Activated effector memory CD4-positive, alpha-beta T cell treated with Interleukin-2 at 50 U/mL for 16 hours (primary cell): ENCODE results near the gene BMPER.

Experiments used
- DNase-seq: peaks from one replicate; pipeline ENCODE4 v3.0.0-alpha.2; 2020

The BMPER gene

GRCh38 chr7:33905389-33906032, at the start of gene BMPER:
Gene BMPER (plus strand): TSS chr7:33905539. CDS start chr7:33905614, 75 bp downstream.
- DNase-seq = no peak

- no peak for DNase-seq
Measured at GRCh38 chr7:33861947-33862346, 43.4 kb upstream of the BMPER start.

DNA sequence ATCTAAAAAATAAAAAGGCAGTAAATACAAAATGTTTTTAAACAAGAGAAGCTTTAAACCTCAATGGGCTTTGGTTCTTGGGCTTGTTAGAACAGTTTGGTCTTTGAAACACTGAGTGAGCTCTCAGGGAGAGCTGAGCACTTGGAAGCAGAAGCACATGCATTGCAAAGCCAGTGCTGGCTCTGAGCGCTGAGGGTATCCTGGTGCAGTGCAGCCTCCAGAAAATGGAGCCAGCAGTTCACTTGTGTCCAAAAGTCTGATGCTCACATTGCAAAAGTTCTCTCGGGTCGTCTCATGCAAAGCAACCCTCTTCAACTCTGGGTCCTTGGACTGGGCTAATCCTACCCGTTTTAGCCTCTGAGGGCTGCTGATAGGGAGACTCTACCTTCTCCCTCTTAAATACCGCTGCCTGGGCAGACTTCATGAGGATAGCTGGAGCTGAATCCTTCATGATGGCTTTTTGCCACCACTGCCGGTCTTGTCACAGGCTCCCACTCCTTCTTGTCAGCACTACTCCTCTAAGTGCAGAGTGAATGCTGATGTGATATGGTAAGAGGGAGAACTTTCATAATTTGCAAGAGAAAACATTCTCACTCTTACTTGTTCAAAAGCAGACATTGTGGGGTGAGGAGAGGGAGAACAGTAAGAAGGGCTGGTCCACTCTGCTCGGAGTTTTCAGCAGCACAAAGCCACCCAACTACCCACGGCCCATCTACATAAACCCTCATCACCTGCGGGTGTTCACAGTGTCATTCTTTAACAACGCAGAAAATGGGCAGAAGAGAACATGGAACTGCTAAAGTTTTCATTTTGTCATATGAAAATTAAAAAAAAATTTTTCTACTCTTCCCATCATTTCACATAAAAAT, 42.2 kb upstream of the BMPER start:
- no peak for DNase-seq

DNA sequence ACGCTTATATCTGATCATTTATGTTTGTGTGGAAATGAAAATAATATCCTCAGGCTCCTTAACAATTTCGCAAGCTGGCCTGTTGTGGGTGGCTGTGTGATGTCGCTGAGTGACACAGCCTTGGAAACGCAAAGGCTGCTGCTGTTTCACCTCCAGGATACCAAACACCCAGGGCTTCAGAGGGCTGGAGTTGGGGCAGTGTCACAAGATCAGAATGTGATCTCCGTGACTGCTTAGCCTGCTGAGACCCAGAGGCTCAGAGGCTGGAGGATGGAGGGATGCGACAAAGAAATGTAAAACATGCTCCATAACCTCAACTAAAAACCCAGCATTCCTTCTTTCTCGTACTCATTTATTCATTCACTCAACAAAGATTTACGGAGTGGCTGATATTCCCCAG, 37.2 kb upstream of the BMPER start:
- DNase-seq = no peak

GRCh38 chr7:33869176-33869575, 36.2 kb upstream of the BMPER start:
- DNase-seq = no peak

DNA sequence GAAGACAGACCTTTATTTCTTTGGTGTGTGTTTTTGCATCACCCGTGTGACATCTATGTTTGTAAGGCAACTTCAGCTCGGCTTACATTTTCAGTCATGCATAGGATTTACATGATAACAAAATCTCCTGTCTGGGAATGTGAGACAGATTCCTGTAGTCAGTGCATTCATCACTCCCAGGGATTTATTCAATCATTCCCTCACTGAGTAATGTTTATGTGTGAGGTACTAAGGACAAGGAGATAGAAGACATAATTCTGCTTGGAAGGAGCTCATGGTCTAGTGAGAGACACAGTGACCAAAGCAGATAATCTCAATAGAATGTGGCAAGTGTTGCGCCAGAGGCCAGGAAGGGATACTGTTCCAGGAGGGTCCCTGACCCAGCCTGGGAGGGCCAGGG, 35.2 kb upstream of the BMPER start:
- DNase-seq = no peak

DNA sequence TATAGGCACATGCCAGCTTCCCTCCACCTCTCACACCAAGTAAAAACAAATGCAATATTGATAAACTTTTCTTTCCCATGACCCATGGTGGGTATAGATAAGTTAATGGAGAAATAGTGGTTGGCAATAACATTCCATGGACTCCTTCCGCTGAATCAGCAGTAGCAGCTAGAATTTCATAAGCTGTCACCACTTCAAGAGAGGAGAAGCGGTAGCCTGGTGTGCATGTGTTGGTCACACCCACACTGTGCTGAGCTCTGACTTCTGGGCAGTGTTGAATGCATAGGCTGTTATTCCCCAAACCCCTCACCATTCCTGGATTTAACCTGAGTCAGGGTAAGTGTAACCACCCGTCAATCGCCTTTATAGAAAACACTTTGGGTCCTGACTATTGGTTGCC, 32.5 kb upstream of the BMPER start:
- no peak for DNase-seq

GRCh38 chr7:33873518-33873917, 31.8 kb upstream of the BMPER start:
- no peak for DNase-seq

DNA sequence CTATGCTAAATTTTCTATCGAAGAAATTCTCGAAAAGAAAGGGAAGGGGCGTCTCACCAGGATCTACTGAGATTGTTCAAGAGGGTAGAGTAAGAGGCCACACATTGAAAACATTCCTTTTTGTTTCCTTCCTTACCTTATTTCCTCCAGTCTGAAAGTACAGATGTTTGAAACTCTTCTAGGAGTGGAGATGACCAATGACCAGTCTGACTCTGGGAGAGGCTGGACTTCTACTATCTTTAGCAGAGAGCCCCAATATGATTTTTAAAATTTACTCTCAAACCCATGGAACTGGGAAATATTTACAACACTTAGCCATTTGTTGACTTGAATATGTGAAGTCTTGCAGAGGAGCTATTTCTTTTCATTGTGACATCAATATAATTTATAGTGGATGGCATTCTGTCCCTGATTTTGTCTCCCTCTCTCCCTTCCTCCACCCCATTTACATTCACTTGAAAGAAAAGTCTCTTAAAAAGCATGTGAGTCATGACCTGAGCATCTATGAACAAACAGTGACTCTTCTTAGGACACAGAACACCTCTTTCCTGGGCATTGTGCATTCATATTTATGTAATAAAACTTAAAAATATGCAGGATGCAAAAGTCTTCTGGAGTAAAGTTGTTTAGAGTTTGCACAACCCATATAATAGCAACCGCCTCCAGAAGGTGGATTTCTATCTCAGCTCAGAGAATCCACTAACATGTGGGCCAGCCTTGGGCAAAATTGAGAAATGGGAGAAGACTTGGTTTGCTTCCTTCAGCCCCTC, 31.2 kb upstream of the BMPER start:
- no peak for DNase-seq

- DNase-seq = no peak
Measured at GRCh38 chr7:33874943-33875342, 30.4 kb upstream of the BMPER start.

DNA sequence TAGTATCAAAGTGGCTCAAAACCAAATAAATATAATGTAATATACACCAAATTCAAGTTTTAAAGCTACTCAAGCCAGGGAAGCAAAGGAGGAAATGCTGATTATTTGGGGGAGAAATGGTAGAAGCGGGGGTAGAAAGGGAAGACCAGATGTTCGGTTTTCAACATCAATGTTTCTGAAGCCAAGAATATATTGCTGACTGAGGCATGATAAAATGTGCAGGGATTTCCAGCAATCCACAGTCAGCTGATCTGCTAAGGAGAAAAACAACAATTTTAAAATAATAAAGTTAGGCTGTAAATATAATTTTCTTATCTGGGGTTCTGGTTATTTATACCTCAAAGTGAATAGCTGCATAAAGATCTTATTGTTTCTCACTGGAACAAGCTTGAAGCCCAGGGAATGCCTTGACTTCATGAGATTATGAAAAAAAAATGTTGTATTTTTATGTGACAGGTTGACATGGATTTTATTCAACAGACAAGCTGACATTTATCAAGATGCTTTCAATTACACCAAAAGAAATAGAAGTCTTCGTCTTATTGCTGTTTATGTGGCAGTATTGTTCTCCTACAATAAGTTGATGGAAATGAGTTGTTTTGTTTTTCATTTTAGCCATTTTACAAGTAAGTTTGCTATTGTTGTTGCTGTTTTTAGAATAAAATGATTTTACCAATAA, 28.6 kb upstream of the BMPER start:
- no peak for DNase-seq

DNA sequence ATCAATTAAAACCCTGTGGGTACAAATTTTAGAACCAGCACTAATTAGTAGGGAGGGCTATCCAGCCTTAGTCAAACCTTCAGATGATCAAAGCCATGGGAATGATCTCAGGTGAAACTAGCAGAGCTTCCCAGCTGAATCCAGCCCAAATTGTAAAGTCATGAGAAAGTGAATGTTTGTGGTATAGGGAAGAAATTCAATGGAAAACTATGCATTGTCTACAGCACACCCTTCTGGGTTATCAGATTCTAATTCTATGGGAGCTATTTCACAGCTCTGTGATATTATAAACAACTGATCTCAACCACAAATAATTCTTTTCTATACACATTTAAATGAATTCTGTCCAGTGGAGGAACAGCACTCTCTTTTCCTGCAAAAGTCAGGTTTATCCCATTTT, 24.6 kb upstream of the BMPER start:
- DNase-seq = no peak

DNA sequence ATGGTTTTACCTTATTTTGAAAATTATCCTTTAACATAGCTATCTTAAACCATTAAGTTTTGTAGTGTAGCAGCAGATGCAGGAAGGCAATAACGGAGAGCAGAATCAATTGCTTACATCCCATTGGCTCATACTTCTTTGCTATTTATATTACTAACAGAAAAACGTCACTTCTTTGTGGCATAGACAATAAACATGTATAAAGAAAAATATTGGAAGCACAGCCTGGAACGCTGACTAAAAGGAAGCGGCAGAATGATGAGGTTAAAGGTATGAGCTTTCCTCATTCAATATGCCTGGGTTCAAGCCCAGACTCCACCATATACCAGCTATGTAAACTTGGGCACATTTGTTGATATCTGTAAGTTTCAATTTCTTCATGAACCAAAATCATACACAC, 24.0 kb upstream of the BMPER start:
- DNase-seq = no peak

DNA sequence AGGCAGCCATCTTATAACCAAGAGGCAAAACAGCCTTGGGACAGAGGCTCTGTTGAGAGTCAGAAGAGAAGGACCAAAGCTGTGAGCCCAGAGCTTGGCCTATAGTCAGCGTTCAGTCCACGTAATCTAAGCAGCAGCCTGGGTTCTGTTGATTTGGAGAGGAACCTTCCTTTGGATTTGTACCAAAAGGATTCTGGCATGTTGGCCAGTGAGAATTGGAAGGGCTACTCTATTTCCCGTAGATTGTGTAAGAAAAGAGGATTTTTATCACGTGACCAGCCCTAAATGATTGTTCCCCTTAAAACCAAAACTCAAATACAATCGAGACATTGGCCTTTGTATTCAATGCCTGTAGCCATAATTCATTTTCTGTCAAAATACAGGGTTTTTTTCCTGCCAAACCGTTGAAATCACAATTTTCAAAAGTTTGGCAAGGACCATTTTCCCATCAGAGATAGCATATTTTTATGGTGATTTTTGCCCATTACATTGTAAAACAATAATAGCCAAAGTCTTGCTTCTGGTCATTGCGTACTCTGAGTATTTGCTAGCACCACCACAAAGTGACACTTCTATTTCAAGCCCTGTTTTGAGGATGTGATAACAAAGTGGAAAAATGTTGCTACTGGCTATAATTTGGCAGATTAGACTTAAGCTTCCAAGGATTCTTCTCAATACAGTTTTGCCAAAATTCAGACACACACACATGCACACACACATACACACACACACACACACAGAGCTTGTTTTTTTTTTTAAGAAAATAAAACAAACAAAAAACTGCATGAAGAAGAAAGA, 23.1 kb upstream of the BMPER start:
- no peak for DNase-seq

GRCh38 chr7:33882950-33883670, 22.2 kb upstream of the BMPER start:
- DNase-seq = no peak

- no peak for DNase-seq
Measured at GRCh38 chr7:33883671-33883965, 21.7 kb upstream of the BMPER start.

DNA sequence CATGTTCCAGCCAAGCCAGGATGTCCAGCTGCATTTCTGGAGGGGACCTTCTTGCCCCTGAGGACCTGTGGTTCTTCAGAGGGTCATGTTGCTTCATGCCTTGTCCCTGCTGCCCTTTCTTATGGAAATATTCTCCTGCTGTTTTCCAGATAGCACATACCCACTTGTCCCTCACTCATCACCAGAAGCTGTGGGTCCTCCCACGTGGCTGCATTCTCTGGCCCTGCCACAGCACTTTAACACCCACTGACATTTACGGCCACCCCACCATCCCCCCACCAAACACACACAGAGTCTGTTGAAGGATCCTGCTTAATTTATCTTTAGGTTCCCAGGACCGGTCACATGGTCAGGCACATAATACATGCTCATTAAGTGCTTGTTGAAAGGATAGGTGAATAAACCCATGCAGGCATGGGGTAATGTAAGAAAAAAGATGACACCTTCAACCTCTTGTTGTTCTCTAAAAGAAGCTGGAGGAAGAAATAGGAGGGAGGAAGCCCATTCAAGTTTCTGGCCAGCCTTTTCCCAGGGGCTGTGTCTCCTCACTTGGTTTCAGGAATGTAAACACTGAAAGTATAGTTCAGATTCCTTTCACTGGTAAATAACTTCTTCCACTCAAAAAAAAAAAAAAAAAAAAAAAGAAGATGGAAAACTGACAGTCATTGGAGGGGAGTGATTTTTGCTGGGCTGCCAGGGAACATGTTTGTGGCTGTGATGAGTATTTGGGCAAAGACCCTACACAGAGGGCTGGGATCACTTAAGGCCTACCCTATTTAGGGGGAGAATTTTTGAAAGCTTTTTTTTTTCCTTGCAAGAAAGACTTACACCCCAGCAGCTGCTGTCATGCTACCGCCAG, 19.8 kb upstream of the BMPER start:
- DNase-seq = no peak

DNA sequence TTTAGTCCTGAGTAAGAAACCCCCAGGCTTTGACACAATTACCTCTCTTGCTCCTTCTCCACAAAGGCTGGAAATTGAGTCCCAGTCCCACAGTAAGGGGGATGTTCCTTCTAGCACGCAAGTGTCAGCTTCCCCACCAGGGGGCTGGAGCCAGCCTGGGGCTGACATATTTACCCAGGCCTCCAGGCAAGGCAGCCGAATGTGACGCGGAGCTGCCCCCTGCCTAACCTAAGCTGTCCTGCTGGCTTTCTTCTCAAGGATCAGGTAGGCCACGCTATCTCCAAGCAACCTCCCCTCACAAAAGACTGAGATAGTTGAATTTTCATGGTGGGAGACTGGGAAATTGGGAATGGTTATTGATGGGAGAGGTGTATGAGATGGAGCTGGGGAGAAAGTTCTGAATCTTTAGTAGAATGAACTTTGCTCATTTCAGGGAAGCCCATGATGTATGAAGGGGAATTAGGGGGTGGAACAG, 19.2 kb upstream of the BMPER start:
- no peak for DNase-seq

DNA sequence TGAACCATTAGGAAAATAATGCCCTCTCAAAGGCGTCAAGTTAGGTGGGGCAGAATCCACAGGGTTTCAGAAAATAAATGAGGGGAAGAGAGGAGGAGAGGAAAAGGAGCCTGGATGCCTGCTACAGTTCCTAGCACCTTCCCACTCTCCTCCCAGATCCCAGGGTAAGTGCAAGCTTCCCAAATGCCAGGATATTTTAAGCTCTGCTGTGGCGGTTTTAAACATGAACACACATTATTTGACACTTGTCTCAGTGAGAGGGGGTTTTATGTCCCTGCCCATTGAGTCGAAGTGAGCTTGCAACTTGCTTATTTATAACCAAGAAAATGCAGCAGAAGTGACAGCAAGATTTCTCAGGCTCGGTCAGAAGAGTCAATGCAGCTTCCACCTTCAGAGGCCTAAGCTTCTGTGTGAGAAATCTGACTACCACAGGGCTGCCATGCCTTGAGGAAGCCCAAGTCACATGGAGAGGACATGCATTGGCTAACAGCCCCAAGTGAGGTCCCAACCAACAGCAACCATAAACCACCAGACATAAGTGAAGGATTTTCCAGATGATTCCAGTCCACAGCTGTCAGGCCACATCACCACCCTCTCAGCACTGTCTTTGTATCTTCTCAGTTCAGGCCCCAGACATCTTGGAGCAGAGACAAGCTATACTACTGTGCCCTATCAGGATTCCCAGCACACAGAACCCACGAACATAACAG, 17.9 kb upstream of the BMPER start:
- DNase-seq = no peak

- no peak for DNase-seq
Measured at GRCh38 chr7:33888166-33888565, 17.2 kb upstream of the BMPER start.
